Measurements from ENCODE around the gene CDCP2.

The CDCP2 gene

GRCh38 chr1:54091666-54092065, 61.1 kb downstream of the CDCP2 start:
- no peak for DNase-seq (ENCODE audit: low read depth)

GRCh38 chr1:54088385-54088784, 64.4 kb downstream of the CDCP2 start:
- no peak for DNase-seq (ENCODE audit: low read depth)

DNA sequence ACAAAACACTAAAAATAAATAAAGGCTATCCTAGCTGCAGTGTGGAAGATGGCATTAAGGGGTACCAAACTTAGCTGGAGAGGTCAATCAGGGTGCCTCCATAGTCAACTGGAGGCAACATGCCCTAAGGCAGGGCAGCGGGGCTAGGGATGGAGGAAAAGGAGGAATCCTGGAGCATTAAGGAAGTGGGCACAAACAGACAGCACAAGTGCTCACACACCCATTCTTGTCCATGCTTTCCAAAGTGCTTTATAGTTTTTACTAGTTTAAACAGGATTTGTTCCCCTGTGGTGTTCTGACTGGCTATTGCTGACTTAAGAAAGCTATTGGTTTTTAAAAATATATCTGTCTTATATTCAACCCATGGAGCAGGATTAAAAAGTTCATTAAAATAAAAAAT, 66.0 kb downstream of the CDCP2 start:
- DNase-seq (ENCODE audit: low read depth), result no peak

DNA sequence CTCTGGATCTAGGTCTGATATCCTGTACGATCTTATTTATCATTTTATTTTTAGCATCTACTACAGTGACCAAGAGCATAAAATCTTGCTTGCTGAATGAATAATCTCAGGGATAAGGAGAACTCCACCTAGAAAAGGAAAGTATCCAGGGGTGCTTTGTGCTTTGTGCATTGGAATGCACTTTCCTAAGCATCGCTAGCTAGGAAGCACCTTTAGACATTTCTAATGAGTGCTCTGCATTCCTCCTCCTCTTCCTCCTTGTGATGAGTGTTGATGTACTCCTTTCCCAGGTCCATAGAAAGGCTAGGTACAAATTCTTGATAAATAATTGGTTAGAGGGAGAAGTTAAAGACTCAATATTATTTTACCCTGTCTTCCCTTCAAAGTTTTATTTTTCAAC, 68.0 kb downstream of the CDCP2 start:
- no peak for DNase-seq (ENCODE audit: low read depth)
